Globus pallidus (tissue), 1 donor: ENCODE results near the gene C13orf46.
"Not testable (repeated sequence)": the region's sequence is repeated elsewhere in the genome, so short reads cannot be mapped to it uniquely, and the experiment has no call there.

Experiments used
- DNase-seq: peaks from one replicate; pipeline ENCODE4 v3.0.0-alpha.2; 2015; ENCODE audit warnings: low spot score

Gene C13orf46

GRCh38 chr13:113991676-113992179, 17.9 kb upstream of the C13orf46 start:
- DNase-seq: no peak

DNA sequence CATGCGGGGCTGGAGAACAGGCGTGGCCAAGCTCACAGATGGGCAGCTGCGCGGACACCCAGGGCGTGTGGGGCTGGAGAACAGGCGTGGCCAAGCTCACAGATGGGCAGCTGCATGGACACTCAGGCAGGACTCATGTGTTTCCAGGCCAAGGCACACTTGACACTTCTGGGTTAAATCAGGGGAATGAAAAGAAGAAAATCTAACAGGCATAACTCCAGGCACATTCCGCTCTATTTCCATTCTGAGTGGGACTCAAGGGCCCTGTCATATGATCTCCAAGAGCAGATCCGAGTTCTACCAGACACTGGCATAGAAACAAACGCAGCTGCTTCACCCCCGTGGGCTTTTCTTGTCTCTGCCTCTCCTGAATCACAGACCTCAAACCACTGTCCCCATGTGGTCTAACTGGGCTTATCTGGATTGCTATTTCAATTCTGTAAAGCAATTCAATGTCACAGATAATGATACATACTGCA, 17.4 kb upstream of the C13orf46 start:
- peak; percentile 9 for DNase-seq

- DNase-seq: no peak
Observed at GRCh38 chr13:113990321-113990837, 16.5 kb upstream of the C13orf46 start.

- no peak for DNase-seq
Observed at GRCh38 chr13:113989585-113990300, 15.9 kb upstream of the C13orf46 start.

GRCh38 chr13:113988859-113989258, 15.0 kb upstream of the C13orf46 start:
- not testable (repeated sequence) for DNase-seq

- no peak for DNase-seq
Observed at GRCh38 chr13:113982296-113982661, 8.4 kb upstream of the C13orf46 start.

- DNase-seq: no peak
Observed at GRCh38 chr13:113981611-113982295, 7.9 kb upstream of the C13orf46 start.

DNA sequence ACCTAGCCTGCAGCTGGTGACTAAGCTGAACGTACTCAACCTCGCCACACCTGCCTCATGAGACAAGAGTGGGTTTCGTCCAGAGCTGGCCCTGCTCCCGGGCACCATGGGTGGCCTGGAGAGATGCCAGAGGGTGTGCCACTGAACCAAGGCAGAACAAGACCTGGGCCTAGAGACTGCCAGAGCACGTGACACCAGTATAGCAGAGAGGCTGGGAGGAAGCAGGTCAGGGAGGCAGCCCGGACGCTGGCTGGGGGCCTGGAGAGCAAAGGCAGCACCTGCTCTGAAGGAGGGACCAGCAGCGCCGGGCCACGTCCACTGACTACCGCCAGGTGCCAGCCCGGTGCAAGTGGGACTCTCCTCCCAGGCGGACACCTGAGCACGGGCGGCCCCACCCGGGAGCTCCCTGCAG, 7.3 kb upstream of the C13orf46 start:
- no peak for DNase-seq

DNA sequence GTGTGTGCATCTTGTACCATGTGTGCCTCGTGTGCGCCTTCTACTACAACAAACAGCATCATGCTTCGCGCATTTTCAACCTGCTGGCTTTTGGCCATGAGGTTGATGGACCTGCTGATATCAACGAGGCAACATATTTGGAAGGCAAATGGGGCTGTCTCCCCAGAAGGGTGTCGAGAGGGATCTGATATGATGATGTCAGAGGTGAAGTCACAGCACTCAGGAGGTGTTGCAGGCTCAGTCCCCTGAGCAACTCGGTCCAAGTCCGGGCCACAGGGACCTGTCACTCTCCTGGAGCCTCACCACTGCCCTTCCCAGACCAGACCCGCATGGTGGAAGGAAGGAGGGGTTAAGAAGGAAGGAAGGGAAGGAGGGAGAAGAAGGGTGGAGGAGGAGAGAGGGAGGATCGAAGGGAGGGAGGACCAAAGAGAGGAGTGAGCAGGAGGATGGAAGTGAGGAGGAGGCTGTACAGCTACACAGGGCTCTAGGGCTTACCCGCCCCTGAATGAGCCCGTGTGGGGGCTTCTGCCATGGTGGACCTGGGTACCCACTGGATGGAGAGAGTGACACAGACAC, 6.7 kb upstream of the C13orf46 start:
- no peak for DNase-seq

GRCh38 chr13:113979791-113980471, 6.1 kb upstream of the C13orf46 start:
- no peak for DNase-seq

GRCh38 chr13:113978741-113979481, 5.0 kb upstream of the C13orf46 start:
- no peak for DNase-seq

- no peak for DNase-seq
Observed at GRCh38 chr13:113977976-113978375, 4.1 kb upstream of the C13orf46 start.

DNA sequence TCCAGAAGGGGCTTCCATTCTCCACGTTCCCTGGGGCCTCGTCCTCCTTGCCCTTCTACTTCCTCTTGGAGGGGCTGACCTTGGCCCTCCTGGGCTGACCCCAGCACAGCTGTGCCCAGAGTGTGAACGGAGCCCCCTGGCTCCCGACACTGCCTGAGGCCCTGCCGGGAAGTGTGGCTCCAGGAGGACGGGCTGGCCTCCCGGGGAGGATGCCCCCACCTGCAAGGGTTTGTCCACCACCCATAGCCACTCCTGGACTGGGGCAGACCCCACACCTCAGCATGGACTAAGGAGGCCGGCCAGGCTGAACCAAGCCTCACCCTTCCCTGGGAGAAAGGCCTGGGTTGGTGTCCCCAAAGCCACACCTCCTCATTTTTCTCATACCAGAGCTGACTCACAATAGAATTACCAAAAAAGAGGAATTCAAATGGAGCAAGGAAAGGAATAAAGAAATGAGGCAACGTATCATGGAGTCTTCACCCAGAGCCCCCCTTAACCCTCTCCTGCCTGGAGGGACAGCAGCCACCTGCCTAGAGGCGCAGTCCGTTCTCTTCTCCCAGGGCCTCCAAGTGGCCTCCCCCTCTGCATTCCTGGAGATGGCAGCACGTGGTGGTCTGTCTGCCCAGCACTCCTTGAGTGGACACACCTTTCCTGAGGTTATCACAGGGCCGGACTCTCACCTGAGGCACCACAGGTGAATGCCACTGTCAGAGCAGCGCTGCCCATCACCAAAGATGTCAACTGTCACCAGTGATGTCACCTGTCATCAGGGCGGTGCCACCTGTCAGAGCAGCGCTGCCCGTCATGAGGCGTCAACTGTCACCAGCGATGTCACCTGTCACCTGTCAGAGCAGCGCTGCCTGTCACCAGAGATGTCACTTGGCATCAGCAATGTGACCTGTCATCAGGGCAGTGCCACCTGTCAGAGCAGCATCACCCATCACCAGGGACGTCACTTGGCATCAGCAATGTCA, 3.1 kb upstream of the C13orf46 start:
- DNase-seq: no peak

GRCh38 chr13:113975416-113975815, 1.5 kb upstream of the C13orf46 start:
- no peak for DNase-seq

- no peak for DNase-seq
Observed at GRCh38 chr13:113974304-113975281, 717 bp upstream of the C13orf46 start.

DNA sequence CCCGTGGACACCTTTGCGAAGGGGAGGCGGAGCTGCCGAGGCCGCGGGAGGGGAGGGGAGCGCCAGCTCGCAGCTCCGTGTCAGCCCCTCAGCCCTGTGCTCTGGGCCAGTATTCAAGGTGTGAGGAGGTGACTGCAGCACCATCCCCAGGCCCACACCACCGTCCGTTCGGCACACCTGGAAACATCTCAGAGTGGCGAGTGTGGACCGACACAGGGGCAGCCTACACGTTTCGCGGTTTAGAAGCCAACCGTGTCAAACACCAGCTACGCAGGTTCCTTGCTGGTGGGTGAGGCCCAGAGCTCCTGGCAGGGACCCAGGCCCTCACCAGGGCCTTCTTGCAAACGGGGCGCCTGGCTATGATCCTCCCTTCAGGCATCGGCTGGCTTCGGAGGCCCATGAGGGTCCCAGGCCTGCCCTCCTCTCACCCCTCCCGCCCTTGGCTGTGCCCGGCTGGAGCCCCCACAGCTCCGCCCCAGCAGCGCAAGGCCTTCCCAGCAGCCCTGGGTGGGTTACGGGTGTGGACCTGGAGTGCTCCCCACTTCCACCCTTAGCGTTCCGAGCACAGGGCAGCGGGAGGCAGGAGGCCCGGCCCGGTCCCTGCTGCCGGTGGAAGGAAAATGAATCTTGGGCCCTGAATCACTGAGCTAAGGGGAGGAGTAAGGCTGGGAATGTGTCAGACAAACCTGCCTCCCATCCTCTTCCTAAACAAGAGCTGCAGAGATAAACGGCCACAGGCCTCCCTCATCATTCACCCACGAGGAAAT, 1.2 kb downstream of the C13orf46 start:
- no peak for DNase-seq

GRCh38 chr13:113971471-113972231, 2.2 kb downstream of the C13orf46 start:
- DNase-seq: no peak
